Breast epithelium (tissue), 3 donors: ENCODE results near the gene AFAP1L1.

Source experiments
- POLR2A ChIP-seq: fragments of 450-650 bp; IDR thresholded peaks from one replicate; pipeline ENCODE4 v1.6.1; 2016; ENCODE audit warnings: antibody characterized with exemption, mild to moderate bottlenecking, moderate library complexity
- POLR2AphosphoS5 ChIP-seq, 3 donors: sonication (generic); formaldehyde crosslinking; IDR thresholded peaks; one replicate each; pipeline ENCODE4 v1.6.1; 2017; ENCODE audit warnings: antibody characterized with exemption in 3 of 3

DNA sequence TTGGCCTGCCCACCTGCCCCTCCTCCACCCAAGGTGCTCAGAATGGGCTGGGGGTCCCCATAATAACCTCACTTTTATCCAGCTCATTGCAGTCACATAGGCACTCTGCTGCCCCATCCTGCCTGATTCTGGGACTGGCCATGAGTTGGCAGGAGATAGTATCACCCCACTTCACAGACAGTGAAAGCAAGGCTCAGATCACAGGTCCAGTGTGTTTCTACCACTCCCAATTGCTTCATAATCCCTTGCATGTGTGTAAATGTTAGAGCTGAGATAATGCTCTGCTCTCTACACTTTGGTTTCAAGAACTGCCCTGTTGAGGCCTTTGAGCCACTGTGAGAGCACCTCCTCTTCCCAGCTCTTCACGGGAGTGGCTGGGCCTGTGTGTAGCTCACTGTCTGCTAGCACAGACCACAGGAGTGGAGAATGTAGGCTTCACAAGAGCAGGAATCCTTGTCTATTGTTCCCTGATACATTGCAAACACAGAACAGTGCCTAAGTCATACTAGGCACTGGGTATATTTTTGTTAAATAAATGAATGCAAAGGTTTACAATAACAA lies 94.6 kb downstream of the AFAP1L1 start:
- TF ChIP-seq POLR2AphosphoS5 (IDR thresholded peaks at IDR 0.05) (no peak), POLR2A (no peak)
